GM12872 (cell line): Measurements from ENCODE around the gene CASTOR1.

Experiments
- TF ChIP-seq, protein P1 (sequence below): IDR thresholded peaks from 3 replicates; pipeline ENCODE4 v1.5.1; 2011; ENCODE audit warnings: low read depth, mild to moderate bottlenecking, low read length, moderate library complexity; ENCODE audit not compliant: insufficient read depth

The CASTOR1 gene

DNA sequence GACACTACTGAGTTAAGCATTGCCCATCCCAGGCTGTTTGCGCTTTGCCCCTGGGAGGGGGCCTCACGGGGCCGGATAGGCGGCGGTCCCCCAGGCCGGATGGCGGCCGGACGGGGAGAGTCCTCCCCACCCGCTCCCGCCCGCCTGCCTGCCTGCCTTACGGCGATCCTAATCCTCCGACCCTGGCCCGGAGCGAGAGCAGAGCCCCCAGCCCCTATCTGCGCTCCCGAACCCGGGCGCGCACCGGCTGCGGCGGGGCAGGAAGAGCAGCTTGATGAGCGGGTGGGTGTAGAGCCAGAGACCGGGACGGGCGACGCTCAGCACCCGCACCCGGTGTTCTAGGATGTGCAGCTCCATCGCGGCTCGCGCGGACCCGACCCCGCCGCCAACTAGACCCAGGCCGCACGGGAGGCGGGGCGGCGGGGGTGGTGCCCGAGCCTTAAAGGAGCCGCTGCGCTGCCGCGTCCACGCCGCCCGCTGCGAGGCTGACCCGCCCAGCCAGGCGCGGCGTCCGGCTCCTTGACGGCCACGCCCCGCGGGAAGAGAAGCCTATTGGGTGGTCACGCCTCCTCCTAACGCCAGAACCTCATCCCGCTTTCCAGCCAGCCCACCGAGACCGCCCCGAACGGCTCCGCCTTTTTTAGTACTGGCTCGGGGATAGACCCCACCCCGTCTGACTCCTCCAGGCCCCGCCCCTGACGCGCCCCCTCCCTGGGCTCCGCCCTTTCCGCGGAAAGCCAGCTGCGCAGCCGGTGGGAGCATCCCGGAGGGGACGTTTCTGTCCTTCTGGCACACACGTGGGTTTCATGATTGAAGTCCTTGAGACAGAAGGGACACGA, at the start of gene CASTOR1:
TSS of gene CASTOR1 (minus strand) at position 365 of the 839 bp plus-strand sequence. CDS start at position 357, 8 bp downstream.
- TF ChIP-seq, protein P1, sequence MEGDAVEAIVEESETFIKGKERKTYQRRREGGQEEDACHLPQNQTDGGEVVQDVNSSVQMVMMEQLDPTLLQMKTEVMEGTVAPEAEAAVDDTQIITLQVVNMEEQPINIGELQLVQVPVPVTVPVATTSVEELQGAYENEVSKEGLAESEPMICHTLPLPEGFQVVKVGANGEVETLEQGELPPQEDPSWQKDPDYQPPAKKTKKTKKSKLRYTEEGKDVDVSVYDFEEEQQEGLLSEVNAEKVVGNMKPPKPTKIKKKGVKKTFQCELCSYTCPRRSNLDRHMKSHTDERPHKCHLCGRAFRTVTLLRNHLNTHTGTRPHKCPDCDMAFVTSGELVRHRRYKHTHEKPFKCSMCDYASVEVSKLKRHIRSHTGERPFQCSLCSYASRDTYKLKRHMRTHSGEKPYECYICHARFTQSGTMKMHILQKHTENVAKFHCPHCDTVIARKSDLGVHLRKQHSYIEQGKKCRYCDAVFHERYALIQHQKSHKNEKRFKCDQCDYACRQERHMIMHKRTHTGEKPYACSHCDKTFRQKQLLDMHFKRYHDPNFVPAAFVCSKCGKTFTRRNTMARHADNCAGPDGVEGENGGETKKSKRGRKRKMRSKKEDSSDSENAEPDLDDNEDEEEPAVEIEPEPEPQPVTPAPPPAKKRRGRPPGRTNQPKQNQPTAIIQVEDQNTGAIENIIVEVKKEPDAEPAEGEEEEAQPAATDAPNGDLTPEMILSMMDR, result no peak

DNA sequence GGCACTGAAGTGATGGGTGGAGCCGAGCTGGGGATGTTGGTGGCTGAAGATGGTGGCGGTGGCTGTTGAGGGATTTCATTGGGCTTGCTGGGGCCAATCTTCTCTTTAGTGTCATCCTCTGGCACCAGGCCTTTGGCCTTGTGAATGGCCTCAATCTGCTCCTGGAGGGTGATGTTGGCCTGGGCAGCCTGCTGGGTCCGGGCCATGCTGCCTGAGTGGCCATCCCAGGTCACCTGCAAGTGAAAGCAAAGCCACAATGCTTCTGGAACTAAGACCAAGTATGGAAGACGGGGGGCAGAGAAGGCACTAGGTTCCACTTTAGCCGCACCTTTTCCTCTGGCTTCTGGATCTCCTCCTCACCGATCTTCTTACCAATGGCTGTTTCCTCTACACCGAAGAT, 49.5 kb upstream of the CASTOR1 start:
- TF ChIP-seq, protein P1, result no peak

DNA sequence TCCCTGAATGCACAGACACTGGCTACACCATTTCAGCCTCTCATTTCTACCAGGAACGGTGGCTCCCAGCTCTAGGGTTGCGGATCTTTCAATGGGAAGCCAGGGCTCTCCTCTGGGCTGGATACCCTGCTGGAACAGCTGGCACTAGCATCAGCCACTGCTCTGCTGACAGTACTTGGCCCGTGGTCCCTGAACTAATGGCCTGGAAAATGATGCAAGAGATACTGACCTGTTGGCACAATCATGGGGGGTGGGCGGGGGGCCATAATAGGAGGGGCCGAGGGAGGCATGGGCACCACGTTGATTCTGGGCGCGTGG, 48.1 kb upstream of the CASTOR1 start:
- TF ChIP-seq, protein P1, result no peak

DNA sequence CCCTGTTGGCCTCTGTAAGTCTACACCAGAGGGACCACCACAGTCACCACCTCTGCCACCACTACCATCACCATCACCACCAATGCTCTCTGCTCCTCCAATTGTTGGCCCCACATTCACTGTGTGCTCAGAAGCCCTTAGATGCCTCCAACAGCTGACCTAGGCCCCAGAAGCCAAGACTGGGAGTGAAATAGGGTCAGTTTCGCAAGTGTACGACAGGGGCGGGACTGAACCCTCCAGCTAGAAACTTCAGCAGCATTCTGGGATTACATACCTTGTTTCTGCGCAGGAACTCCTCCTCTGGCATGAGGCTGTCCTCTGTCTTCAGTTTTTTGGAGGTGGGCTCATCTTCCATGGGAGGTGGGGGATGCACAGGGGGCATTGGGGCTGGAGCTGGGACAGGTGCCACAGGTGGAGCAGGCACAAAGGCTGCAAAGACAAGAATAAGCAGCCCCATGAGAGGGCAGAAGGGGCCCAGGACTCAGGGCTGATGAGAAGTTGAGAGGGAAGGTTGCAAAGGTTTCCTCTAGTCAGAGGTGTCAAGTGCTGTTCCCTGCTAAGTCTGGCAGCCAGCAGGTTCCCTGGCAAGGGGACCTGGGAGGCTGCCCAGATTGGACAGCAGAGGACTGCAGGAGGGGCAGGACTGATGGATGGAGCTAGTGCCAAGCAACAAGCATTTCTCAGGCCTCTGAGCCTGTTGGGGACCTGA, 47.6 kb upstream of the CASTOR1 start:
- TF ChIP-seq, protein P1, result no peak

DNA sequence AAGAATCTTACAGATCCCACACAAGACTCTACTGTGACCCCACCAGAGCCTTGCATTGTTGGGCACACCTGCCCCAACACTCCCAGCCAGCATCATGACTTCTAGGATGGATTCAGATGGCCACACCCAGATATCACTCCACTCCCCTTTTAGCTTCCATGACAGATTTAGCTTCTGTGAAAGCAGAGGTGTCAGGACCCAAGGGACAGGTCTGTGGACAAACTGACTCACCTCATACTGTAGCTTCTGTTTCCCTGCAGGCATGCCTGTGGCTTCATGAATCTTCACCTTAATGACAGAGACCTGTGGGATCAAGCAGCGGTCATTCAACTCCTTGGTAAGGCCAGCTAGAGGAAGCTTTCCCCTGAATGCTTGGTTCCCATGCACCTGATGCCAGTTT, 45.9 kb upstream of the CASTOR1 start:
- TF ChIP-seq, protein P1, result no peak

DNA sequence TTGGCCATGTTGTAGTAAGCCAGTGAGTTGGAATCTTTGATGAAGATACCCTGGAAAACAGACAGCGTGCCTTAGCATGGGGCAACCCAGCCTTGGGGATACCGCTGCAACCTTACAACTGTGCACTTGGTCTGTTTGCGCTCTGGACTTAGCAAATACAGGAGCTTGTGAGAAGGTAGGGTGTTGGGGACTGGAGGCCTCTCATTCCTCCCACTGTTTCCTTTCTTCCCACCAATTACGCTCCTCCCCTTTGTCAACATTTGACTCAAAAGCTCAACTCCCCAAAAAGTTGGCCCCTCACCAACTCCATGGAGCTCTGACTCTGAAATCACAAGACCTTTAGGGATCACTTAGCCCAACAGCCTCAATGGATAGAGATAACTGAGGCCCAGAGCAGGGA, 45.3 kb upstream of the CASTOR1 start:
- TF ChIP-seq, protein P1, result no peak

DNA sequence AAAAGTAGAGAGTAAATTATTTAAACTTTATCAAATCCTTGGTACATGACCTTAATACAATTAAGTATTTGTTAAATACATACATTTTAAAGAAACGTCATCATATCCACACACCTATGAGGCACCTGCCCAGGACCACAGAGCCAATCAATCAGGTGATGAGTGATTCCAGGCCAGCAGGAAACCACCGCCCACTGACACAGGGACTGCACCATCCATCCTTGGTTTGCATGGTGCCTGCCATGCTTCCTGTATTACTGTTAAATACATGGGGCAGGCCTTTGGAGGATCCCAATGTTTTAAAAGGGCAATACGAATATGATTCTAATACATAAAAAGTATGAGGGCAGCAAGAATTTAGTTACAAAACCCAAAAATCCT, 44.4 kb upstream of the CASTOR1 start:
- TF ChIP-seq, protein P1, result no peak
